CMK (cell line): Measurements from ENCODE around the gene OPA1.

ENCODE experiments used
- DNase-seq: peaks from one replicate; pipeline ENCODE4 v3.0.0-alpha.2; 2010; ENCODE audit warnings: low read depth

Gene OPA1

DNA sequence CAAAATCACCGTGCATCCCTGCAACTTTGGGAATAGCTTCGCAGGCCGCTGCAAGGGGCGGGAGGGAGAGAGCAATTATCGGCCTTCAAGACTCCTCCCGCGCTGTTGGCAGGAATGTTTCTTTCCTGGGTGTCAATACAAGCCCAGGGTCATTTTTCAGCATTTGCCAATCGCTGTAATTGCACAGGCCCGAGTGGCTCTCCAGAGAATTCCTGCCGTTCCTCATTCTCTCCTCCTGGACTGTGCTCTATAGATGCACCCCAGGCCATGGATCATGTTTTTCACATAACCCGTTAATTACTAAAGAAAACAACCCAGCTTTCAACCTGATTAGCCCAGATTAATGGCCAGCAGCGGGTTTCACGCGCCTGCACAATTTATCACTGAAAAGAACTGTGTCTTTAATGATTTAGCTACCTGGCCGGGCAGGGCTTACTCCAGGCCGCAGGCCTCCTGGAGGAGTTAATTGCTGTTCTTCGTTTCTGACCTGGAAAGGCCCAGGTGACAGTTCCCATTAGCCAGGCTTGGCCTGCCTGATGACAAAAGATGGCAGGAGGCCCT, 144.3 kb downstream of the OPA1 start:
- no peak for DNase-seq

DNA sequence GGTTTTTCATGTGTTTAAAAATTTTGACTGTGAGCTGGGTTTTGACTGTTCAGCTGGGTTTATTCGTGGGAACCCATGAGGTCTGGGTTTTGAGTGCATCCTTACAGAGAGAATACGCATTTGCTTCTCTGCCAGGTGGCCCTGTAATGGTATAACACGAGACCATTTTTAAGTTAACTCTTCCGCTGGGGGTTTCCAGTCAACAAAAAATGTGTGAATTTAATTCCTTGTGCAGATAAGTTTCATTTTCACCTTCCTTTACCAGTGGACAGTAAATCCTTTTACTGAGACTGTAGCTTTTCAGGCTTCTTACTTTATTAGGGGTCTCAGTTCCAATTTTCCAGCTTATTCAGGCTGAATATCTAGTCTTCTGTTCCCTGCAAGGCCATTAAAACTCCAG, 149.6 kb downstream of the OPA1 start:
- DNase-seq = no peak

DNA sequence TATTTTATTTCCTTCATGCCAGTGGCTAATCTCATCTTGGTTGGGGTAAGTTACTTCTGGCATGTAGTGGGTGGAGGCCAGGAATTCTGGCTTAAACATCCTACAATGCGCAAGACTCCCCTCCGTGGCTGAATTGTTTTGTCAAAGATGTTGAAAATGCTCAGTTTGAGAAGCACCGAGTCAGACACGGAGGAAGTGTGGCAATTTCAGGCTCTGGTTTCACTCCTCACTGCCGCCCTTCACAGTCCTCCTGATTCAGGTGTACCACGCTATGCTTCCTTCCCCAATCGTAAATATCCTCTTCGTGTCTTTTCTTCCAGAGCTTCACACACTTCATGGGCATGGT, 150.7 kb downstream of the OPA1 start:
- no peak for DNase-seq

DNA sequence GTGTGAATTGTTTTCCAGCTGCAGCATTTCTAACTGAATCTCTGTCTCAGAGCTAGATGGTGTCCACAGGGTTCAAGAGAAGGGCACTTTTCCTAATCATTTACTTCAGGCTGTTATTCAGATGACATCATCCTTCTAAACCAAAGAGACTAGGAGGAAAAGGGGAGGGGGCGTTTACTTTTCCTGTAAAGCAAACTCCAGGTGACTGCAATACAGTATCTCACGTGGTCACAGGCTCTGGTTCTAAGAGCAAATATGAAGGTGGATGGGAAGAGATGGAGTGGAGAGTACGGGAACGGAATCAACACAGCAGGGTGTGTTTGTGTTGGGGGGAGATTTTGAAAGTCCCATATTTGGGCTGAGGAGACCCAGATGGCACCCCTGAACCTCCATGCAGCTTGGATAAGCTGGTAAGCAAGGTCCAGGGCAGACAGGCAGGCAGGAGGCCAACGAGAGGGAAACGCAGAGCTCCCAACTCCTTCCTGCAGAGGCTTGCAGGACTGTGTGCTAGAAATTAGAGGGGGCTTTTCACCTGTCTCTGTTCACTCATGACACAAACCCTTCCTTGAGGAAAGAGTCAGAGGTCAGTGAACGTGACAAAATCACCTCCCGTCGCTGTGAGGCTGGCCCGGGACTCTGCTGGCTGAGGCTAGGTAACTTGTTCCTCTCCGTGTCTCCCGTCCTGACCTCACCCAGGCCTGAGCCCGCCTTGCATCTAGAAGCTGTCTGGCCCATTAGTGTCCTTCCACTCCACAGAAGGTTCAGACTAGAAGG, 151.2 kb downstream of the OPA1 start:
- no peak for DNase-seq

DNA sequence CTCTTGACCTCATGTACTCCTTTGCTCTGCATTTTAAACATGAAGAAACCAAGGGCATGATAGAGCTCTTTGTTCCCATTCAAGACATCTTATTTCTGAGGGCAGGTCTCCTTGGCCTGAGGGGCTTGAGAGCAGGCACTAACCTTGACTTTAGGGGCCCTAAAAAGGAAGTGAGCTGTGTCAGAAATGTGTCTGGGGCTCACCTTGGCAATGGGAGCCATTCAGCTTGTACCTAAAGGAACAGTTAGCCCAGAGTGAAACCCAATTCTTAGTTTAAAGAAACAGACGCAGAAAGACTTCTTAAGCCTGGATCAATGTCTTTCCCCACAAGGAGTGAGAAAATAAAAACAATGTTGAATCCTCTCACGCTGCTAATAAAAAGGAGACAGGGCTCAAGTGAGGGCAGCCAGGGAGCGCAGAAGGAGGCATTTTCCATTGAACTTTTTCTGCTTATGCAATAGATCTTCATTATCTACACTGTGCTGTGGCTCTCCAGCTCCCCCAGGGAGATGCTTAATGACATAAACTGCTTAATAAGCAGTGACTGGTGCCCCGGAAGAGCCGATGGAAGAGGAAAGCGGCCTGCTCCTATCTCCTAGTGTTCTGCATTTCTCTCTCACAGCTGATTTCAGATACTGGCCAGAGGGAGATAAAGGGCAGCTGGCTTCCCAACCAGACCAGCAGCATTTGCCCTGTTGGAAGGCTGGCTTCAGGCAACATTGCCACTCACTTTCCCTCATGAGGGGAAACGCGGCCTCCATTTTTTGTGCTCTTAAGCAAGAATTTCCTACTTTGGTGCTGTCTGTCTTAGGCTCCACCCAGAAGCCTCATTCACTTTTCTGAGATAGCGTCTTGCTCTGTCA, 152.0 kb downstream of the OPA1 start:
- peak; percentile 30 for DNase-seq

DNA sequence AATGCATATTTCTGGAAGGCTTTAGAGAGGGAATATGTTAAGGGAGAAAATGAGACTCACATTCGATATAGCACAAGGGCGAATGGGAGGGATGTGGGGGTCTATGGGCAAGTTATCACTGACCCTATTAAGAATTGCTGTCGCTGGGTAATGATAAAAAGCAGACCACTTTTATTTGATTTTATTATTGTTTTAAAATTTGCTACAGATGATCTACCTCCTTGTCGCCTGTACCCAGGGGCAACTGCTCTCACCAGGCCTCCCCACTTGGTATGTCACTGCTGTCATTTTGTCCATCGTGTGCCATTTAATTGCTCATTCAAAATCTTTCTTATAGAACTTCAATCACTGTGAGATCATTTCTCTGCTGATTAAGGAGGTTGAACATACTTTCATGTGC, 153.8 kb downstream of the OPA1 start:
- DNase-seq = no peak
